Activated CD4-positive, alpha-beta T cell treated with anti-CD3 and anti-CD28 coated beads, Interleukin-2, amount 50 U/mL, for 48 hours (primary cell): ENCODE results near the gene C1QTNF7.

Experiments used
- DNase-seq, 2 experiments: peaks; one replicate each; pipeline ENCODE4 v3.0.0-alpha.2; 2020

Gene C1QTNF7

GRCh38 chr4:15458616-15459015, 30.8 kb downstream of the C1QTNF7 start:
- no peak for DNase-seq

GRCh38 chr4:15459706-15460105, 31.9 kb downstream of the C1QTNF7 start:
- no peak for DNase-seq

- no peak for DNase-seq
These were observed 38.8 kb downstream of the C1QTNF7 start for GRCh38 chr4:15466596-15466995.

GRCh38 chr4:15469402-15470127, 41.7 kb downstream of the C1QTNF7 start, which contains the start of gene CC2D2A:
Gene CC2D2A (plus strand): TSS chr4:15469882. CDS start chr4:15475933, 6,051 bp downstream.
- no peak for DNase-seq

GRCh38 chr4:15470128-15470475, 42.3 kb downstream of the C1QTNF7 start:
- DNase-seq = no peak

- DNase-seq = no peak
These were observed 48.6 kb downstream of the C1QTNF7 start for GRCh38 chr4:15476396-15476795.

- DNase-seq = no peak
These were observed 50.9 kb downstream of the C1QTNF7 start for GRCh38 chr4:15478724-15479088.

GRCh38 chr4:15479089-15479912, 51.5 kb downstream of the C1QTNF7 start:
- DNase-seq = no peak

GRCh38 chr4:15479913-15480185, 52.0 kb downstream of the C1QTNF7 start:
- no peak for DNase-seq

- DNase-seq = no peak
These were observed 54.3 kb downstream of the C1QTNF7 start for GRCh38 chr4:15481961-15482745.

GRCh38 chr4:15482842-15483241, 55.0 kb downstream of the C1QTNF7 start:
- DNase-seq = no peak

GRCh38 chr4:15488136-15488535, 60.3 kb downstream of the C1QTNF7 start:
- DNase-seq = no peak

GRCh38 chr4:15488658-15489470, 61.0 kb downstream of the C1QTNF7 start:
- DNase-seq = no peak

GRCh38 chr4:15489551-15489950, 61.7 kb downstream of the C1QTNF7 start:
- DNase-seq = no peak

GRCh38 chr4:15493411-15493810, 65.6 kb downstream of the C1QTNF7 start:
- DNase-seq = no peak

- DNase-seq = no peak
These were observed 67.8 kb downstream of the C1QTNF7 start for GRCh38 chr4:15495621-15496020.
